ENCODE measurements around the gene ITM2B.
"Not testable (repeated sequence)": the region's sequence is repeated elsewhere in the genome, so short reads cannot be mapped to it uniquely, and the experiment has no call there.

Gene ITM2B

DNA sequence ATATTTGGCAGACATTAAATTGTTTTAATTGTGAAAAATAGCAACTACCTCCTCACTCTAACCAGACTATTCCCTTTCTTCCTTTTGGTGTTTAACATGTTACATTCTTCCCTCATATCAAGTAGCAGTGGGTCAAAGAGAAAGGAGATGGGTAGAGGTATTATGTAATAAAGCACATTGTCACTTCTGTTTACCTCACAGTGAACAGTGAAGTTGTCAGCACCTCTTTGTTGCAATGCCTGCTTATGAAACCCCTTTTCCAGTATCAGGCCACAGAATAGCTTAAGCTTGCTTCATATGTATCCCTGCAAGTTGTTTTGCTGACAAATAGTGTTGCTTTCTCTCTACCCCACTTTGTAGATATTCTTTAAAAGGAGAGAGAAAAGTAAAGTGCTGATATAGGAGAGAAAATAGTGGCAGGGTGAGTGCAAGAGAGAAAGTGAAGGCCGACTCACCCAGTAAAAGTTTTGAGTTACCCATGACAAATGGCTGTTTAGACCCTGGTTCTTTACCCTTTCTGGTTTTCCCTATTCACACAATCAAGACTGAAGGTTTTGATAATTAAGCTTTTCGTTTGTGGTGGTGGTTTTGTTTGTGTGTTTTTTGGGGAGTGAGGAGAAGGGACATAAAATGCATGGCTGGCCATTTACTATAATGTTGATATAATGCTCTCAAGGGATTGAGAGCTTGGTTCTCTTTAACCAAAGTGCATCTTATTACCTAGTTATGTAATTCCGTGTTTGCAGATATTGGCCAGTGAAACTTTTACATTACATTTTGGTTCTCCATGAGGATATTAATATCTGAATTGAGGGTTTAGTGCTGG is 3.7 kb downstream of the ITM2B start:
- Histone ChIP-seq H3K27ac (ENCODE audit: insufficient read depth, low read length, poor library complexity, severe bottlenecking) (peak overlapping the region; percentile 95), H3K27me3 (replicated peaks; ENCODE audit: control insufficient read depth, insufficient read depth, low read length, poor library complexity, severe bottlenecking) (no peaks in the 10 kb centered on the region), H3K4me3 (ENCODE audit: insufficient read depth, low read depth, low read length, poor library complexity, severe bottlenecking) (peak overlapping the region; percentile 99), H3K36me3 (ENCODE audit: control insufficient read depth, insufficient read depth, low read length) (peaks cover 7% of the 10 kb centered on the region), H3K4me1 (ENCODE audit: control insufficient read depth, insufficient read depth, low read length, poor library complexity, severe bottlenecking) (peaks cover 42% of the 10 kb centered on the region), H3K9me3 (ENCODE audit: control insufficient read depth, low read length) (no peaks in the 10 kb centered on the region)
- no peak for DNase-seq

DNA sequence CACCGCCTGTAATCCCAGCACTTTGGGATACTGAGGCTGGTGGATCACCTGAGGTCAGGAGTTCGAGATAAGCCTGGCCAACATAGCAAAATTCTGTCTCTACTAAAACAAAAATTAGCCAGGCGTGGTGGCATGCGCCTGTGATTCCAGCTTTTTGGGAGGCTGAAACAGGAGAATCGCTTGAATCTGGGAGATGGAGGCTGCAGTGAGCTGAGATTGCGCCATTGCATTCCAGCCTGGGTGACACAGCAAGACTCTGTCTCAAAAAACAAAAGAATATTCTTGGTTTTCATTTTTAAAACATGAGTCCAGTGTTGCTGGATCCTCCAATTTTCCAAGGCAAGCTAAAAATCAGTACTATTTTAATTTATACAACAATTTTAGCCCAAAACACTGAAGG is 6.4 kb downstream of the ITM2B start:
- H3K27me3 ChIP-seq (replicated peaks; ENCODE audit: control insufficient read depth, insufficient read depth, low read length, poor library complexity, severe bottlenecking); H3K4me3 ChIP-seq (ENCODE audit: insufficient read depth, low read depth, low read length, poor library complexity, severe bottlenecking); H3K9me3 ChIP-seq (ENCODE audit: control insufficient read depth, low read length); H3K27ac ChIP-seq (ENCODE audit: insufficient read depth, low read length, poor library complexity, severe bottlenecking); DNase-seq: not testable (repeated sequence)
- Histone ChIP-seq H3K36me3 (ENCODE audit: control insufficient read depth, insufficient read depth, low read length) (peaks cover 12% of the 10 kb centered on the region), H3K4me1 (ENCODE audit: control insufficient read depth, insufficient read depth, low read length, poor library complexity, severe bottlenecking) (peaks cover 29% of the 10 kb centered on the region)

GRCh38 chr13:48241651-48242050 is 8.6 kb downstream of the ITM2B start:
- peaks cover 17% of the 10 kb centered on the region for H3K4me1 ChIP-seq (ENCODE audit: control insufficient read depth, insufficient read depth, low read length, poor library complexity, severe bottlenecking)
- peak overlapping the region; percentile 22 for H3K27ac ChIP-seq (ENCODE audit: insufficient read depth, low read length, poor library complexity, severe bottlenecking)
- DNase-seq = no peak
- H3K27me3 ChIP-seq (replicated peaks; ENCODE audit: control insufficient read depth, insufficient read depth, low read length, poor library complexity, severe bottlenecking) = no peaks in the 10 kb centered on the region
- H3K36me3 ChIP-seq (ENCODE audit: control insufficient read depth, insufficient read depth, low read length) = peaks cover 12% of the 10 kb centered on the region
- H3K4me3 ChIP-seq (ENCODE audit: insufficient read depth, low read depth, low read length, poor library complexity, severe bottlenecking) = no peak overlapping the region
- H3K9me3 ChIP-seq (ENCODE audit: control insufficient read depth, low read length) = no peaks in the 10 kb centered on the region

GRCh38 chr13:48242677-48243076 is 9.7 kb downstream of the ITM2B start:
- Histone ChIP-seq H3K4me1 (ENCODE audit: control insufficient read depth, insufficient read depth, low read length, poor library complexity, severe bottlenecking) (peaks cover 9% of the 10 kb centered on the region), H3K27ac (ENCODE audit: insufficient read depth, low read length, poor library complexity, severe bottlenecking) (no peak overlapping the region), H3K36me3 (ENCODE audit: control insufficient read depth, insufficient read depth, low read length) (peaks cover 12% of the 10 kb centered on the region), H3K4me3 (ENCODE audit: insufficient read depth, low read depth, low read length, poor library complexity, severe bottlenecking) (no peak overlapping the region), H3K9me3 (ENCODE audit: control insufficient read depth, low read length) (no peaks in the 10 kb centered on the region), H3K27me3 (replicated peaks; ENCODE audit: control insufficient read depth, insufficient read depth, low read length, poor library complexity, severe bottlenecking) (no peaks in the 10 kb centered on the region)
- no peak for DNase-seq

DNA sequence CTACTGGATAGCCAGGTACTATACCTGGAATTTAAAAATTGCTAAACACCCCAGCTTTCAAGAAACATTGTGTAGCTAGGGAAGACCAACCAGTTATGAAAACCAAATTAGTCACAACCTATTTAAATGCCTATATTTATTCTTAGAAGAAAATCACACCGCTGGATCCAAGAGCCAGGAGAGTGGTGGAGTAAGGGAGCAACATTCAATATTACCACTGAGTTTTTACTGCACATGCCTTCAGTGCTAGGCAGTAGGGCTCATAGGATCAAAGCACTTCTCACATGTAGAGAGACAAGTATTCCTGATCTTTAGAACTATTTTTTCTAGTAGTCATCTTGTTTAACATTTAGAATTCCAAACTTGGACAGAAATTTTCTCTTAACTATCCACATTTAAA is 11.2 kb downstream of the ITM2B start:
- Histone ChIP-seq H3K4me3 (ENCODE audit: insufficient read depth, low read depth, low read length, poor library complexity, severe bottlenecking) (no peak overlapping the region), H3K4me1 (ENCODE audit: control insufficient read depth, insufficient read depth, low read length, poor library complexity, severe bottlenecking) (peaks cover 9% of the 10 kb centered on the region), H3K27me3 (replicated peaks; ENCODE audit: control insufficient read depth, insufficient read depth, low read length, poor library complexity, severe bottlenecking) (no peaks in the 10 kb centered on the region), H3K9me3 (ENCODE audit: control insufficient read depth, low read length) (no peaks in the 10 kb centered on the region), H3K27ac (ENCODE audit: insufficient read depth, low read length, poor library complexity, severe bottlenecking) (no peak overlapping the region), H3K36me3 (ENCODE audit: control insufficient read depth, insufficient read depth, low read length) (peaks cover 12% of the 10 kb centered on the region)
- DNase-seq = no peak

GRCh38 chr13:48246102-48246501 is 13.1 kb downstream of the ITM2B start:
- H3K4me1 ChIP-seq (ENCODE audit: control insufficient read depth, insufficient read depth, low read length, poor library complexity, severe bottlenecking) = peaks cover 8% of the 10 kb centered on the region
- H3K9me3 ChIP-seq (ENCODE audit: control insufficient read depth, low read length) = no peaks in the 10 kb centered on the region
- H3K27me3 ChIP-seq (replicated peaks; ENCODE audit: control insufficient read depth, insufficient read depth, low read length, poor library complexity, severe bottlenecking) = no peaks in the 10 kb centered on the region
- H3K4me3 ChIP-seq (ENCODE audit: insufficient read depth, low read depth, low read length, poor library complexity, severe bottlenecking) = no peak overlapping the region
- no peak for DNase-seq
- H3K36me3 ChIP-seq (ENCODE audit: control insufficient read depth, insufficient read depth, low read length) = peaks cover 5% of the 10 kb centered on the region
- H3K27ac ChIP-seq (ENCODE audit: insufficient read depth, low read length, poor library complexity, severe bottlenecking) = no peak overlapping the region

DNA sequence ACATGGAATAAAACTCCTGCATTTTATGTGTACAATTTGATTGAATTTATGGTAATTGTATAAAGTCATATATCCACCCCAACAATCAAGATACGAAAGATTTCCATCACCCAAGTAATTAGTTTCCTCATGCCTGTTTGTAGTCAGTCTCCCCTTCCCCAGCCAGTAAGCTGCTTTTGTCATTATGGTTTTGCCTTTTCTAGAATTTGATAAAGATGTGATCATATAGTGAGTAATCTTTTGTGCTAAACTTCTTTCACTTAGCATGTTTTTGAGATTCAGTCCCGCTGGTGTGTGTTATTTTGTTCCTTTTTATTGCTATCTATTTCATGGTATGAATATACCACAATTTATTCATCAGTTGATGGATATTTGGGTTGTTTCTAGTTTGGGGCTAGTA is 16.0 kb downstream of the ITM2B start:
- H3K36me3 ChIP-seq (ENCODE audit: control insufficient read depth, insufficient read depth, low read length) = peaks cover 8% of the 10 kb centered on the region
- peaks cover 18% of the 10 kb centered on the region for H3K4me1 ChIP-seq (ENCODE audit: control insufficient read depth, insufficient read depth, low read length, poor library complexity, severe bottlenecking)
- no peak overlapping the region for H3K4me3 ChIP-seq (ENCODE audit: insufficient read depth, low read depth, low read length, poor library complexity, severe bottlenecking)
- peak overlapping the region; percentile 22 for H3K27ac ChIP-seq (ENCODE audit: insufficient read depth, low read length, poor library complexity, severe bottlenecking)
- H3K9me3 ChIP-seq (ENCODE audit: control insufficient read depth, low read length) = no peaks in the 10 kb centered on the region
- H3K27me3 ChIP-seq (replicated peaks; ENCODE audit: control insufficient read depth, insufficient read depth, low read length, poor library complexity, severe bottlenecking) = no peaks in the 10 kb centered on the region
- DNase-seq = no peak

- Histone ChIP-seq H3K27me3 (replicated peaks; ENCODE audit: control insufficient read depth, insufficient read depth, low read length, poor library complexity, severe bottlenecking) (no peaks in the 10 kb centered on the region), H3K4me1 (ENCODE audit: control insufficient read depth, insufficient read depth, low read length, poor library complexity, severe bottlenecking) (peaks cover 18% of the 10 kb centered on the region), H3K36me3 (ENCODE audit: control insufficient read depth, insufficient read depth, low read length) (peaks cover 28% of the 10 kb centered on the region), H3K9me3 (ENCODE audit: control insufficient read depth, low read length) (no peaks in the 10 kb centered on the region), H3K4me3 (ENCODE audit: insufficient read depth, low read depth, low read length, poor library complexity, severe bottlenecking) (no peak overlapping the region), H3K27ac (ENCODE audit: insufficient read depth, low read length, poor library complexity, severe bottlenecking) (no peak overlapping the region)
- DNase-seq = no peak
Observed at GRCh38 chr13:48251611-48252081, 18.6 kb downstream of the ITM2B start.

DNA sequence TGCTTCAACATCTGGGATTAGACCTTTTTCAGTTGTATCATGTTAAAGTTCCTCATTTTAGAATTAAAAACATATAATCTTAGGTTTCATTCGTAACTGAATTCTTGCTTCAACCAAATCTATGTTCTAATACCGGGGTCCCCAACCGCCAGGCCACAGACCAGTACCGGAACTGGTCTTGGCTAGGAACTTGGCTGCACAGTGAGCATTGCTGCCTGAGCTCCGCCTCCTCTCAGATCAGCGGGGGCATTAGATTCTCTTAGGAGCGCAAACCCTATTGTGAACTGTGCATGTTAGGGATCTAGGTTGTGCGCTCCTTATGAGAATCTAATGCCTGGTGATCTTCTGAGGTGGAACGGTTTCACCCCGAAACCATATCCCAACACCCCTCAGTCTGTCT is 19.2 kb downstream of the ITM2B start:
- no peak for DNase-seq

DNA sequence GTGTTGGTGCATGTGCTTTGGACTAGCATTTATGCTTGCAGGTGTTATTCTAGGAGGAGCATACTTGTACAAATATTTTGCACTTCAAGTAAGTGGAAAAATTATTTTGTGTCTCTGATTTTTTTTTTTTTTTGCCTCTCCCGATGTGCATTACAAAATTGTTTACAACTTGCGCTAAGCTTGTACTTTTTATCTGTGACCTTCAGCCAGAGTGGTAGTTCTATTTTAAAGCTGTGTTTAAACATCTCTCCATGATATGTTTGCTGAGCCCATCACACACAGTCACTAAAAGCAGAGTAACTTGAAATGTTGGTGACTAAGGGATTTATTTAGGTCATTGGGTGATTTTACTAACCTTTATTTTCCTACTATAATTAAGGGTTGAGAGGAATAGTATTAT is 20.8 kb downstream of the ITM2B start:
- Histone ChIP-seq H3K36me3 (ENCODE audit: control insufficient read depth, insufficient read depth, low read length) (peaks cover 50% of the 10 kb centered on the region), H3K9me3 (ENCODE audit: control insufficient read depth, low read length) (no peaks in the 10 kb centered on the region), H3K27me3 (replicated peaks; ENCODE audit: control insufficient read depth, insufficient read depth, low read length, poor library complexity, severe bottlenecking) (no peaks in the 10 kb centered on the region), H3K4me1 (ENCODE audit: control insufficient read depth, insufficient read depth, low read length, poor library complexity, severe bottlenecking) (peaks cover 18% of the 10 kb centered on the region), H3K4me3 (ENCODE audit: insufficient read depth, low read depth, low read length, poor library complexity, severe bottlenecking) (no peak overlapping the region), H3K27ac (ENCODE audit: insufficient read depth, low read length, poor library complexity, severe bottlenecking) (no peak overlapping the region)
- no peak for DNase-seq

More for the DNA sequence above, 19.2 kb downstream of the ITM2B start:
- peaks cover 33% of the 10 kb centered on the region for H3K36me3 ChIP-seq (ENCODE audit: control insufficient read depth, insufficient read depth, low read length)
- H3K27ac ChIP-seq (ENCODE audit: insufficient read depth, low read length, poor library complexity, severe bottlenecking) = no peak overlapping the region
- no peaks in the 10 kb centered on the region for H3K9me3 ChIP-seq (ENCODE audit: control insufficient read depth, low read length)
- no peaks in the 10 kb centered on the region for H3K27me3 ChIP-seq (replicated peaks; ENCODE audit: control insufficient read depth, insufficient read depth, low read length, poor library complexity, severe bottlenecking)
- H3K4me1 ChIP-seq (ENCODE audit: control insufficient read depth, insufficient read depth, low read length, poor library complexity, severe bottlenecking) = peaks cover 18% of the 10 kb centered on the region
- H3K4me3 ChIP-seq (ENCODE audit: insufficient read depth, low read depth, low read length, poor library complexity, severe bottlenecking) = no peak overlapping the region

Data from effector memory CD4-positive, alpha-beta T cell (primary cell).